ENCODE data around the gene ERG.

GRCh38 chr21:38454161-38454560, 44.1 kb downstream of the ERG start:
- TF ChIP-seq CTCF (IDR thresholded peaks at IDR 0.05) (no peak), EZH2 (IDR thresholded peaks at IDR 0.05) (no peak), EZH2phosphoT487 (IDR thresholded peaks at IDR 0.05) (no peak)

All from neural progenitor cell (in vitro differentiated cells).